GM18519 (cell line): ENCODE data around the gene CFAP46.
"Not testable (repeated sequence)": the region's sequence is repeated elsewhere in the genome, so short reads cannot be mapped to it uniquely, and the experiment has no call there.

Experiments
- ATAC-seq: cut with Tn5 transposase; IDR thresholded peaks from one replicate; pipeline ENCODE4 v1.9.1; 2021; ENCODE audit warnings: mild to moderate bottlenecking, moderate library complexity; ENCODE audit not compliant: unreplicated experiment, low FRiP score

CFAP46 gene

GRCh38 chr10:132849546-132850031 lies 92.8 kb downstream of the CFAP46 start:
- no peak for ATAC-seq

- ATAC-seq = no peak
Measured at GRCh38 chr10:132848951-132849545, 93.3 kb downstream of the CFAP46 start.

GRCh38 chr10:132848291-132848701 lies 94.1 kb downstream of the CFAP46 start:
- no peak for ATAC-seq

- ATAC-seq = no peak
Measured at GRCh38 chr10:132847856-132848255, 94.5 kb downstream of the CFAP46 start.

GRCh38 chr10:132847416-132847777 lies 95.0 kb downstream of the CFAP46 start:
- ATAC-seq = no peak

- no peak for ATAC-seq
Measured at GRCh38 chr10:132846631-132847415, 95.5 kb downstream of the CFAP46 start.

GRCh38 chr10:132845780-132846595 lies 96.4 kb downstream of the CFAP46 start:
- no peak for ATAC-seq

GRCh38 chr10:132845041-132845551 lies 97.3 kb downstream of the CFAP46 start:
- no peak for ATAC-seq

GRCh38 chr10:132844069-132844809 lies 98.1 kb downstream of the CFAP46 start:
- no peak for ATAC-seq

- ATAC-seq = not testable (repeated sequence)
Measured at GRCh38 chr10:132843276-132843675, 99.1 kb downstream of the CFAP46 start.

GRCh38 chr10:132842397-132842796 lies 100.0 kb downstream of the CFAP46 start:
- no peak for ATAC-seq

GRCh38 chr10:132841615-132841975 lies 100.8 kb downstream of the CFAP46 start:
- ATAC-seq = no peak

GRCh38 chr10:132840698-132841614 lies 101.4 kb downstream of the CFAP46 start:
- ATAC-seq = no peak

- ATAC-seq = no peak
Measured at GRCh38 chr10:132839061-132839460, 103.3 kb downstream of the CFAP46 start.

GRCh38 chr10:132838346-132838970 lies 103.9 kb downstream of the CFAP46 start:
- no peak for ATAC-seq

GRCh38 chr10:132837905-132838304 lies 104.5 kb downstream of the CFAP46 start:
- no peak for ATAC-seq

GRCh38 chr10:132836832-132837540 lies 105.4 kb downstream of the CFAP46 start:
- no peak for ATAC-seq

- no peak for ATAC-seq
Measured at GRCh38 chr10:132836248-132836831, 106.0 kb downstream of the CFAP46 start.
